ENCODE measurements around the gene FAM107B.

Gene FAM107B

GRCh38 chr10:14602807-14603533, 171.7 kb downstream of the FAM107B start:
- Histone ChIP-seq H3K27ac (peak overlapping the region; percentile 26), H3K4me3 (ENCODE audit: low read depth, low read length) (peak overlapping the region; percentile 69), H3K4me2 (ENCODE audit: low read length) (peak overlapping the region; percentile 77), H3K9ac (no peak overlapping the region), H3K27me3 (ENCODE audit: control insufficient read depth, insufficient read depth, low read length) (no peaks in the 10 kb centered on the region), H2AFZ (peak overlapping the region; percentile 53), H3K9me3 (ENCODE audit: control insufficient read depth, low read length) (no peaks in the 10 kb centered on the region), H3K36me3 (ENCODE audit: control insufficient read depth, insufficient read depth, low read length) (no peaks in the 10 kb centered on the region), H3K4me1 (peaks cover 29% of the 10 kb centered on the region), H3K79me2 (peaks cover 8% of the 10 kb centered on the region)
- TF ChIP-seq CTCF (IDR thresholded peaks at IDR 0.05): no peak

GRCh38 chr10:14601872-14602725, 172.6 kb downstream of the FAM107B start:
- no peak overlapping the region for H2AFZ ChIP-seq
- peaks cover 17% of the 10 kb centered on the region for H3K79me2 ChIP-seq
- no peaks in the 10 kb centered on the region for H3K27me3 ChIP-seq (ENCODE audit: control insufficient read depth, insufficient read depth, low read length)
- peak overlapping the region; percentile 69 for H3K4me3 ChIP-seq (ENCODE audit: low read depth, low read length)
- H3K36me3 ChIP-seq (ENCODE audit: control insufficient read depth, insufficient read depth, low read length): no peaks in the 10 kb centered on the region
- peak overlapping the region; percentile 26 for H3K4me2 ChIP-seq (ENCODE audit: low read length)
- H3K4me1 ChIP-seq: peaks cover 29% of the 10 kb centered on the region
- H3K27ac ChIP-seq: no peak overlapping the region
- H3K9ac ChIP-seq: no peak overlapping the region
- no peak for TF ChIP-seq CTCF (IDR thresholded peaks at IDR 0.05)
- H3K9me3 ChIP-seq (ENCODE audit: control insufficient read depth, low read length): no peaks in the 10 kb centered on the region

- Histone ChIP-seq H3K9me3 (ENCODE audit: control insufficient read depth, low read length) (no peaks in the 10 kb centered on the region), H3K9ac (no peak overlapping the region), H3K4me3 (ENCODE audit: low read depth, low read length) (no peak overlapping the region), H2AFZ (no peak overlapping the region), H3K27ac (no peak overlapping the region), H3K4me2 (ENCODE audit: low read length) (no peak overlapping the region), H3K4me1 (peaks cover 29% of the 10 kb centered on the region), H3K79me2 (peaks cover 21% of the 10 kb centered on the region), H3K27me3 (ENCODE audit: control insufficient read depth, insufficient read depth, low read length) (no peaks in the 10 kb centered on the region), H3K36me3 (ENCODE audit: control insufficient read depth, insufficient read depth, low read length) (no peaks in the 10 kb centered on the region)
- TF ChIP-seq CTCF (IDR thresholded peaks at IDR 0.05): no peak
Measured at GRCh38 chr10:14601326-14601725, 173.4 kb downstream of the FAM107B start.

- H3K4me3 ChIP-seq (ENCODE audit: low read depth, low read length): no peak overlapping the region
- no peak overlapping the region for H3K4me2 ChIP-seq (ENCODE audit: low read length)
- peaks cover 24% of the 10 kb centered on the region for H3K4me1 ChIP-seq
- H3K9ac ChIP-seq: no peak overlapping the region
- no peaks in the 10 kb centered on the region for H3K9me3 ChIP-seq (ENCODE audit: control insufficient read depth, low read length)
- H3K36me3 ChIP-seq (ENCODE audit: control insufficient read depth, insufficient read depth, low read length): no peaks in the 10 kb centered on the region
- no peak overlapping the region for H3K27ac ChIP-seq
- H3K79me2 ChIP-seq: peaks cover 27% of the 10 kb centered on the region
- TF ChIP-seq CTCF (IDR thresholded peaks at IDR 0.05): no peak
- H3K27me3 ChIP-seq (ENCODE audit: control insufficient read depth, insufficient read depth, low read length): no peaks in the 10 kb centered on the region
- no peak overlapping the region for H2AFZ ChIP-seq
Measured at GRCh38 chr10:14600065-14600464, 174.6 kb downstream of the FAM107B start.

Data from parathyroid adenoma (tissue), 2 donors.